Smooth muscle cell (in vitro differentiated cells): ENCODE results near the gene PRX. TPM values are rescaled to one million over a fixed set of nuclear protein-coding genes. Genes with fewer than 3 reads are reported as not detected.

Experiments
- DNase-seq: peaks from one replicate; lab custom pipeline; 2025; ENCODE audit not compliant: unreplicated experiment; lab: John Stamatoyannopoulos, UW
- H2AFZ ChIP-seq: fragments of 200-600 bp; sonication (generic); 2 replicates; pipeline ENCODE4 v1.6.0; 2016; ENCODE audit warnings: antibody characterized with exemption, low read depth, mild to moderate bottlenecking
- H3F3A ChIP-seq: fragments of 200-600 bp; sonication (generic); 2 replicates; pipeline ENCODE4 v1.6.0; 2017; ENCODE audit warnings: antibody characterized with exemption, low read depth
- H3K27ac ChIP-seq: fragments of 200-600 bp; sonication (generic); 2 replicates; pipeline ENCODE4 v1.5.1; 2016; ENCODE audit warnings: low read depth, mild to moderate bottlenecking
- H3K27me3 ChIP-seq: fragments of 200-600 bp; sonication (generic); 2 replicates; pipeline ENCODE4 v1.6.1; 2016; ENCODE audit warnings: low read depth, mild to moderate bottlenecking
- H3K36me3 ChIP-seq: fragments of 200-600 bp; sonication (generic); 2 replicates; pipeline ENCODE4 v1.5.1; 2016; ENCODE audit warnings: low read depth
- H3K4me1 ChIP-seq: fragments of 200-600 bp; sonication (generic); 2 replicates; pipeline ENCODE4 v1.5.1; 2016; ENCODE audit warnings: low read depth
- H3K4me2 ChIP-seq: fragments of 200-600 bp; sonication (generic); 2 replicates; pipeline ENCODE4 v1.6.0; 2016; ENCODE audit warnings: mild to moderate bottlenecking
- H3K4me3 ChIP-seq: fragments of 200-600 bp; sonication (generic); 2 replicates; pipeline ENCODE4 v1.5.1; 2016; ENCODE audit warnings: mild to moderate bottlenecking
- H3K79me2 ChIP-seq: fragments of 200-600 bp; sonication (generic); 2 replicates; pipeline ENCODE4 v1.6.0; 2016; ENCODE audit warnings: low read depth, mild to moderate bottlenecking
- H3K9ac ChIP-seq: fragments of 200-600 bp; sonication (generic); 2 replicates; pipeline ENCODE4 v1.6.0; 2016; ENCODE audit warnings: low read depth
- H3K9me3 ChIP-seq: fragments of 200-600 bp; sonication (generic); replicated peaks from 2 replicates; pipeline ENCODE4 v1.5.1; 2016; ENCODE audit warnings: low read depth
- H4K20me1 ChIP-seq: fragments of 200-600 bp; sonication (generic); 2 replicates; pipeline ENCODE4 v1.6.0; 2016; ENCODE audit warnings: low read depth
- WGBS: methylation state at CpG from one replicate; pipeline ENCODE4 v1.1.7; 2016; ENCODE audit warnings: low lambda C conversion rate; 5-methylcytosine and 5-hydroxymethylcytosine counted together
- polyA plus RNA-seq: library from polyadenylated mRNA; unstranded; fragments of >200 nt; fragmentation: Nextera tagmentation; extraction: Ambion mirVana; gene quantifications from 2 replicates; pipeline ENCODE4 v1.2.1, GENCODE V29; 2016
- total RNA-seq: library from RNA; depleted of rRNA; stranded (reverse); fragments of >200 nt; gene quantifications from 2 replicates; pipeline ENCODE4 v1.2.3, GENCODE V29; 2014
- TF ChIP-seq, protein P1 (sequence below): fragments of 200-600 bp; sonication (generic); IDR thresholded peaks from 2 replicates; pipeline ENCODE4 v1.5.1; 2017; ENCODE audit warnings: borderline replicate concordance, mild to moderate bottlenecking, antibody characterized with exemption; ENCODE audit not compliant: insufficient read depth, poor library complexity, severe bottlenecking

PRX gene
- total and polyA plus RNA-seq, 2 experiments from 2014 or later, result 3.9 to 4.4 TPM

DNA sequence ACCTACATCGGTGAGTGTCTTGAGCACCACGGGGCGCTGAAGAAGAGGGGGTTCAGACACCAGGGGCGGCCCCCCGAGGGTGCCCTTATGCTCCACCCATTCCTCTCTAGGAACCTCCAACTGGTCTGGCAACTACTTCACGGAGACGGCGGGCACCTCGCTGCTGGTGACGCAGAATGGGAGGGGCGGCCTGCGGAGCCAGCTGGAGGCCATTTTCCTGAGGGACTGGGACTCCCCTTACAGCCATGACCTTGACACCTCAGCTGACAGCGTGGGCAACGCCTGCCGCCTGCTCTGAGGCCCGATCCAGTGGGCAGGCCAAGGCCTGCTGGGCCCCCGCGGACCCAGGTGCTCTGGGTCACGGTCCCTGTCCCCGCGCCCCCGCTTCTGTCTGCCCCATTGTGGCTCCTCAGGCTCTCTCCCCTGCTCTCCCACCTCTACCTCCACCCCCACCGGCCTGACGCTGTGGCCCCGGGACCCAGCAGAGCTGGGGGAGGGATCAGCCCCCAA is 35.2 kb downstream of the PRX start:
- H3K4me3 ChIP-seq, result no peak overlapping the region
- no peaks in the 10 kb centered on the region for H4K20me1 ChIP-seq
- H3K9me3 ChIP-seq, result no peaks in the 10 kb centered on the region
- DNase-seq, result no peak
- WGBS, result 98% methylated on average over 23 of the region's 25 CpGs
- no peaks in the 10 kb centered on the region for H3K36me3 ChIP-seq
- H3K27ac ChIP-seq, result no peak overlapping the region
- no peaks in the 10 kb centered on the region for H3K4me1 ChIP-seq
- H3F3A ChIP-seq, result no peaks in the 10 kb centered on the region
- H3K9ac ChIP-seq, result no peak overlapping the region
- H3K4me2 ChIP-seq, result no peak overlapping the region
- no peaks in the 10 kb centered on the region for H3K27me3 ChIP-seq
- no peak overlapping the region for H2AFZ ChIP-seq
- H3K79me2 ChIP-seq, result no peaks in the 10 kb centered on the region
- TF ChIP-seq, protein P1, sequence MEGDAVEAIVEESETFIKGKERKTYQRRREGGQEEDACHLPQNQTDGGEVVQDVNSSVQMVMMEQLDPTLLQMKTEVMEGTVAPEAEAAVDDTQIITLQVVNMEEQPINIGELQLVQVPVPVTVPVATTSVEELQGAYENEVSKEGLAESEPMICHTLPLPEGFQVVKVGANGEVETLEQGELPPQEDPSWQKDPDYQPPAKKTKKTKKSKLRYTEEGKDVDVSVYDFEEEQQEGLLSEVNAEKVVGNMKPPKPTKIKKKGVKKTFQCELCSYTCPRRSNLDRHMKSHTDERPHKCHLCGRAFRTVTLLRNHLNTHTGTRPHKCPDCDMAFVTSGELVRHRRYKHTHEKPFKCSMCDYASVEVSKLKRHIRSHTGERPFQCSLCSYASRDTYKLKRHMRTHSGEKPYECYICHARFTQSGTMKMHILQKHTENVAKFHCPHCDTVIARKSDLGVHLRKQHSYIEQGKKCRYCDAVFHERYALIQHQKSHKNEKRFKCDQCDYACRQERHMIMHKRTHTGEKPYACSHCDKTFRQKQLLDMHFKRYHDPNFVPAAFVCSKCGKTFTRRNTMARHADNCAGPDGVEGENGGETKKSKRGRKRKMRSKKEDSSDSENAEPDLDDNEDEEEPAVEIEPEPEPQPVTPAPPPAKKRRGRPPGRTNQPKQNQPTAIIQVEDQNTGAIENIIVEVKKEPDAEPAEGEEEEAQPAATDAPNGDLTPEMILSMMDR, result no peak

DNA sequence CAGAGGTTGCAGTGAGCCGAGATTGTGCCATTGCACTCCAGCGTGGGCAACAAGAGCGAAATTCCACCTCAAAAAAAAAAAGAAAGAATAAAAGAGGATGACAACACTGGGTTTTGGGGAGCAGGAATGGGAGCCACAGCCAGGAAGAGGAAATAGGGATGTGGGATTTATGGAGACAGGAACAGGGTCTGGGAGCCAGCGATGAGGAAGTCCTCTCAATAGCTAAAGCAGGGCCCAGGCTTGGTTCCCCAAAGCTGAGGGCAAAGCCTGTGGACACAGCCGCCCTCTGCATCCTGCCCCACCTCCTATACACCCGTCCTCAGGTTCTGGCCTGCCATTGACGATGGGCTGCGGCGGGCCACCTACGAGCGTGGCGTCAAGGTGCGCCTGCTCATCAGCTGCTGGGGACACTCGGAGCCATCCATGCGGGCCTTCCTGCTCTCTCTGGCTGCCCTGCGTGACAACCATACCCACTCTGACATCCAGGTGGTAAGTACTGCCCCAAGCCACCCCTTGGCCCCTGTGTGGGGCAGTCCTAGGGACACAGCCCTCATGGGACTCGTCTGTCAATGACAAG is 36.8 kb downstream of the PRX start:
- 98% methylated on average over 17 of the region's 17 CpGs for WGBS
- Histone ChIP-seq H3K9ac (no peak overlapping the region), H3K79me2 (no peaks in the 10 kb centered on the region), H3K4me2 (no peak overlapping the region), H4K20me1 (no peaks in the 10 kb centered on the region), H3F3A (no peaks in the 10 kb centered on the region), H2AFZ (no peak overlapping the region), H3K4me1 (no peaks in the 10 kb centered on the region), H3K27ac (no peak overlapping the region), H3K4me3 (no peak overlapping the region), H3K27me3 (no peaks in the 10 kb centered on the region), H3K36me3 (no peaks in the 10 kb centered on the region), H3K9me3 (no peaks in the 10 kb centered on the region)
- no peak for DNase-seq
- TF ChIP-seq, protein P1, result no peak

DNA sequence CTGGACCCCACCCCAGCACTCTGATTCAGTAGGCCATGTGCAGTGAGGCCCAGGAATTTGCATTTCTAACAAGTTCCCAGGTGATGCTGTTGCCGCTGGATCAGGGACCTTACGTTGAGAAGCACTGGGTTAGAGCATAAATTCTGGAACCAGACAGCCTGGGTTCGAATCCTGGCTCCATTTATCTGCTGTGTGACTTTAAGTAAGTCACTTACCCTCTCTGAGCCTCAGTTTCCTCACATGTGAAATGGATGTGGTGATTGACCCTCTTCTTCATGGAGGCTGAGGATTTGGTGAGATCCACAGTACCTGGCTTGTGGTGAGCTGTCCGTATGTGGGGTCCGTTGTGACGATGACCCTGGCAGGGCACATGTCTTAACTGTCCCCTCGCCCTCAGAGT is 39.1 kb downstream of the PRX start:
- no peaks in the 10 kb centered on the region for H3K9me3 ChIP-seq
- no peaks in the 10 kb centered on the region for H3K4me1 ChIP-seq
- no peaks in the 10 kb centered on the region for H3K27me3 ChIP-seq
- DNase-seq, result no peak
- no peak overlapping the region for H3K4me3 ChIP-seq
- no peak overlapping the region for H3K9ac ChIP-seq
- H3K36me3 ChIP-seq, result no peaks in the 10 kb centered on the region
- no peak overlapping the region for H3K27ac ChIP-seq
- no peaks in the 10 kb centered on the region for H3F3A ChIP-seq
- no peaks in the 10 kb centered on the region for H3K79me2 ChIP-seq
- TF ChIP-seq, protein P1, result no peak
- H3K4me2 ChIP-seq, result no peak overlapping the region
- H4K20me1 ChIP-seq, result peaks cover 3% of the 10 kb centered on the region
- 100% methylated on average over 7 of the region's 7 CpGs for WGBS
- no peak overlapping the region for H2AFZ ChIP-seq

DNA sequence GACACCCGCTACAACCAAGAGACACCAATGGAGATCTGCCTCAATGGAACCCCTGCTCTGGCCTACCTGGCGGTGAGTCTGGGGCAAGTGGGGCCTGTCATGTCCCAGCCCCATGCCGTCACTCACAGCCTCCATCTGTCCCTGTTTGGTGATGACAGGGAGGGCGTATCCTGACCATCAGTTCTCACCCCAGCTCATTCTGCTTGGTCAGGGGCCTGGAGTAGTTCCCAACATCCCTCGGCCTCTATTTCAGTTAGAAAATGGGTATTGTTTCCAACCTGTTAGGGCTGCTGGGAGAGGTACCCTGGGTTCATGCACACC is 41.4 kb downstream of the PRX start:
- H2AFZ ChIP-seq, result no peak overlapping the region
- H3K9me3 ChIP-seq, result no peaks in the 10 kb centered on the region
- H3K4me3 ChIP-seq, result no peak overlapping the region
- peaks cover 4% of the 10 kb centered on the region for H3K4me1 ChIP-seq
- no peaks in the 10 kb centered on the region for H3K79me2 ChIP-seq
- 97% methylated on average over 5 of the region's 5 CpGs for WGBS
- no peak overlapping the region for H3K9ac ChIP-seq
- H3K27me3 ChIP-seq, result no peaks in the 10 kb centered on the region
- H4K20me1 ChIP-seq, result peaks cover 26% of the 10 kb centered on the region
- TF ChIP-seq, protein P1, result no peak
- no peak for DNase-seq
- H3K4me2 ChIP-seq, result no peak overlapping the region
- no peaks in the 10 kb centered on the region for H3F3A ChIP-seq
- no peaks in the 10 kb centered on the region for H3K36me3 ChIP-seq
- no peak overlapping the region for H3K27ac ChIP-seq
